IMR-90 (cell line): Measurements from ENCODE around the gene PSG1.
"Not testable (repeated sequence)": the region's sequence is repeated elsewhere in the genome, so short reads cannot be mapped to it uniquely, and the experiment has no call there.

Experiments used
- FOS ChIP-seq: fragments of 150-350 bp; IDR thresholded peaks from 2 replicates; pipeline ENCODE4 v1.6.1; 2016; ENCODE audit warnings: low read depth, low read length
- MXI1 ChIP-seq: IDR thresholded peaks from 2 replicates; pipeline ENCODE4 v1.6.1; 2012; ENCODE audit warnings: low read depth, mild to moderate bottlenecking, low read length, moderate library complexity, borderline replicate concordance
- SMC3 ChIP-seq: fragments of 150-350 bp; IDR thresholded peaks from 2 replicates; pipeline ENCODE4 v1.6.1; 2016; ENCODE audit warnings: low read depth, mild to moderate bottlenecking, antibody characterized with exemption, low read length, moderate library complexity
- TF ChIP-seq, protein P1 (sequence below): conservative IDR thresholded peaks from 2 replicates; pipeline ENCODE4 v1.5.1; 2012; ENCODE audit warnings: mild to moderate bottlenecking, low read depth, low read length, improper control_type of control experiment

DNA sequence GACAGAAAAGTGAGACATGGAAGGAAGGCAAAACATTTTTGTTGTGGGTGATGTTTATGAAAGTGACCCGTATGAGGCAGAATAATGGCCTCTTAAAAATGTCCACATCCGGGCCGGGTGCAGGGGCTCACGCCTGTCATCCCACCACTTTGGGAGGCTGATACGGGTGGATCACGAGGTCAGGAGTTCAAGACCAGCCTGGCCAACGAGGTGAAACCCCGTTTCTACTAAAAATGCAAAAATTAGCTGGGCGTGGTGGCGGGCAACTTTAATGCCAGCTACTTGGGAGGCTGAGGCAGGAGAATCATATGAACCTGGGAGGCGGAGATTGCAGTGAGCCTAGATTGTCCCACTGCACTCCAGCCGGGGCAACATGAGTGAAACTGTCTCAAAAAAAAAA is 20.2 kb upstream of the PSG1 start:
- TF ChIP-seq MXI1, SMC3, FOS: not testable (repeated sequence)
- TF ChIP-seq, protein P1, sequence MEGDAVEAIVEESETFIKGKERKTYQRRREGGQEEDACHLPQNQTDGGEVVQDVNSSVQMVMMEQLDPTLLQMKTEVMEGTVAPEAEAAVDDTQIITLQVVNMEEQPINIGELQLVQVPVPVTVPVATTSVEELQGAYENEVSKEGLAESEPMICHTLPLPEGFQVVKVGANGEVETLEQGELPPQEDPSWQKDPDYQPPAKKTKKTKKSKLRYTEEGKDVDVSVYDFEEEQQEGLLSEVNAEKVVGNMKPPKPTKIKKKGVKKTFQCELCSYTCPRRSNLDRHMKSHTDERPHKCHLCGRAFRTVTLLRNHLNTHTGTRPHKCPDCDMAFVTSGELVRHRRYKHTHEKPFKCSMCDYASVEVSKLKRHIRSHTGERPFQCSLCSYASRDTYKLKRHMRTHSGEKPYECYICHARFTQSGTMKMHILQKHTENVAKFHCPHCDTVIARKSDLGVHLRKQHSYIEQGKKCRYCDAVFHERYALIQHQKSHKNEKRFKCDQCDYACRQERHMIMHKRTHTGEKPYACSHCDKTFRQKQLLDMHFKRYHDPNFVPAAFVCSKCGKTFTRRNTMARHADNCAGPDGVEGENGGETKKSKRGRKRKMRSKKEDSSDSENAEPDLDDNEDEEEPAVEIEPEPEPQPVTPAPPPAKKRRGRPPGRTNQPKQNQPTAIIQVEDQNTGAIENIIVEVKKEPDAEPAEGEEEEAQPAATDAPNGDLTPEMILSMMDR: not testable (repeated sequence)
